CD4-positive, alpha-beta T cell treated with Interleukin-2 at 100 ng/mL for 4 hours (primary cell): Measurements from ENCODE around the gene COG8.

Experiments
- DNase-seq: peaks from one replicate; pipeline ENCODE4 v3.0.0-alpha.2; 2020; ENCODE audit warnings: low spot score

COG8 gene

DNA sequence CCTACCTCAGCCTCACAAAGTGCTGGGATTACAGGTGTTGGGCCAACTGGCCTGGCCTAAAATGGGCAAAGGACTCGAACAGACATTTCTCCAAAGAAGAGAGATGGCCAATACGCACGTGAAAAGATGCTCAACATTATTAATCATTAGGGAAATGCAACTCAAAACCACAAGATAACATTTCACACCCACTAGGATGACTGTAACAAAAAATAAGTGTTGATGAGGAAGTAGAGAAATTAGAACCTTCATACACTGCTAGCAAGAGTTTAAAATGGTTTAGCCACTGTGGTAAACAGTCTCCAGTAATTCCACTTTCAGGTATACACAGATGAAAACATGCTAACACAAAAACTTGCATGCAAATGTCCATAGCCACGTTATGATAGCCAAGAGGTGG is 6.6 kb upstream of the COG8 start:
- no peak for DNase-seq

DNA sequence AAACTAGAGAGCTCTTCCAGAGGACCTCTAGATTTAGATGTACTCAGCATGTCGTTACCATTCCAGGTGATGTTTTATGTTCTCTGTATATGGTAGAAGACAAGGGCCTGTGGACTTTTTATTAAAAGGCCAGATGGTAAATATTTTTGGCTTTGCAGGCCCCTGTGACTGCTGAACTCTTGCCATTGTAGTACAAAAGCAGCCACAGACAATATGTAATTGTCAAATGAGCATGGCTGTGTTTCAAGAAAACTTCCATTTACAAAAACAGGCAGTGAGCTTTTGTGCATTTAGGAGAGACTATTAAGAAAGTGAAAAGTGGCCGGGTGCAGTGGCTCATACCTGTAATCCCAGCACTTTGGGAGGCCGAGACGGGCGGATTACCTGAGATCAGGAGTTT is 4.8 kb upstream of the COG8 start:
- DNase-seq, result no peak

DNA sequence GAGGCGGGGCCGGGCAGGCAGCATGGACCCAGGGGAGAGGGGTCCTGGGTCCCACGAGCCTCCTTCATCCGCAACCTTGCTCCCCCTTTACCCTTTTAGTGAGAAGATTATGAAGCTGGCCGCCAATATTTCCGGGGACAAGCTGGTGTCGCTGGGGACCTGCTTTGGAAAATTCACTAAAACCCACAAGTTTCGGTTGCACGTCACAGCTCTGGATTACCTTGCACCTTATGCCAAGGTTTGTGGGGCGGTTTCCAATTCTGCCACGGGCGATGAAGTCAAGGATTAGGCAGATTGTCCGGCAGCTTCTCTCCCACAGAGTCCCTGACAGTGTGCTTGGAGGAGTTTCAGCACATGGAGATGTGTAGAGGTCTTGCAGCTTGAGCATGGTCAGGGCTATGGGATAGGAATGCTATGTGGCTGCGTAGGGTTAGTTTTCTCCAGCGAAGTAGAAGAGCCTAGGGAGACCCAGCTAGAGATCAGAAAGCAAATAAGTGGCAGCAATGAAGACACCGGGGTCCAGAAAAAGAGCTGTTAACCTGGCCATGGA is 806 bp upstream of the COG8 start:
- no peak for DNase-seq

DNA sequence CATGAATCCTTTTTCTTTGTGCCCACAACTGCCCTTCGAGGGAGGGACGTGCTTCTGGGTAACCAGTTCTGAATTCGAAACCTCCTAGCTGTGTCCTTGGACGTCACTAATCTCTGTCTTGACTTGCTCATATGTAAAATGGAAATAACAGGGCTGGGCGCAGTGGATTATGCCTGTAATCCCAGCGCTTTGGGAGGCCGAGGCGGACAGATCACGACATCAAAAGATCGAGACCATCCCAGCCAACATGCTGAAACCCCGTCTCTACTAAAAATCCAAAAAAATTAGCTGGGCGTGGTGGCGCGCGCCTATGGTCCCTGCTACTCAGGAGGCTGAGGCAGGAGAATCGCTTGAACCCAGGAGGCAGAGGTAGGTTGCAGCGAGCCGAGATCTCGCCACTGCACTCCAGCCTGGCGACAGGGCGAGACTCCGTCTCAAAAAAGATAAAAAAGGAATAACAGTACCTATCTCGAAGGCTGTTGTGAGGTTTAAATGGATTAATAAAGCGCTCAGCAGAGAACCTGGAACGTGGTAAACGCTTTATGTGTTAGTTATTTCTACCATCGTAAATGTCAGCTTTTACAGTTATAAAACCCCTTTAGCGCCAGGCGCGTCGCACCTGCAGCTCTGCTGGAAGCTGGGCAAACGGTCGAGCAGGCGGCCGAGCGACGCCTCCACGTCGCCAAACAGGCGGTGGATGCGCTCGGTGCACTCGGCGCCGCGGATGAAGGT is 641 bp downstream of the COG8 start:
- DNase-seq, result no peak

DNA sequence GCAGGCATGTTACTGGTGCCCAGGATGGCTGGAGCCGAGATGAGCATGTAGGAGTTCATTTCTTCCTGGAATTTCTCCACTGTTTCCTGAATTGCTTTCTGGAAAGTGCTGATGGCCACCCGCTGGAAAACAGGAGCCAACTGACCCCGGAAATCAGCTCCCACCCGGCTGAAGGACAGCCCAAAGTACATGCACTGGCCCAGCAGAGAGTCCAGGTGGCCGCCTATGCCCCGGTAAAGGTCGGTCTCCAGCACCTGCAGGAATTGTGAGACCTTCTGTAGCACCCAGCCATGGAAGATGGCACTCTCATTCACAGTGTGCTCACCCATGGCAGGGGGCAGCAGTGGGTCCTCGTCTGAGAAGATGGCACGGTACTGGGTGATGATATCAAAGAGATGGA is 4.7 kb downstream of the COG8 start:
- DNase-seq, result no peak

DNA sequence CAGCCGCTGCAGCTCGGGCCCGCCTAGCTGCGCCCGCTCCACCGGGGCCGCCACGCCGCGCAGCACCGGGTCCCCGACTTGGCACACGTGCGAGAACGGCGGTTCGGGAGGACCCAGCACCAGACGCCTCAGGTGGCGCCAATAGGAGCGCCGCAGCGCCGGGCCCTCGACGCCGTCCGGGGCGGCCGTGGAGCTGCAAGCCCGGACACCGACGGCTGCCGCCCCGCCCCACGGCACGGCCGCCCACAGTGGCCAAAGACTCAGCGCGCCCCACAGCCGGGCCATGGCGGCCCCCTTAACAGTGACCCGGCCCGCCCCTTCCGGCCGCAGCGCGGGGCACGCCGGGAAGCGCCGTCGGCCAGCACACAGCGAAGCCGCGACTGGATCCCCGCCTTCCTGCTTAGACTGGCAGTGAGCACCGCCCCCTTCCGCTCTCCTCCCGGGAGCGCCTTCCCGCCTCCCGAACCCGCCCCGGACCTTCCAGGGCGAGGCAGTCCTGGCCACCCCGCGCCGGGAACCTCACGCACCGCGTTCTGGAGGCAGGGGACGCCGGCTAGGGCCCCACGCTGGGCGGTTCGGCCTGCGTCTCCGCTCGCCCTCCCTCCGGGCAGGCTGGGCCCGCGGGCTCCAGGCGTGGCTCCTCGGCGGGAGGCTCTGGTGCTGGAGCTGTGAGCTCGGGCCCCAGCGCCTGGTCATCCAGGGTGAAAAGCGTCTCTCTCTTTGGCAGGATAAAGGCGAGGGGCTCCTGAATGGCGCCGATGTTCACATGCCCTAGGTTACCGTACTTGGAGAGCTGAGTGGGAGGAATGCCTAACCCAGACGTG is 8.9 kb downstream of the COG8 start, which contains the start of gene PDF:
Gene PDF, minus strand, starts transcription at position 303 of the 824 bp plus-strand sequence. Its CDS starts 18 bp downstream, at position 285.
- DNase-seq, result peak; percentile 82

DNA sequence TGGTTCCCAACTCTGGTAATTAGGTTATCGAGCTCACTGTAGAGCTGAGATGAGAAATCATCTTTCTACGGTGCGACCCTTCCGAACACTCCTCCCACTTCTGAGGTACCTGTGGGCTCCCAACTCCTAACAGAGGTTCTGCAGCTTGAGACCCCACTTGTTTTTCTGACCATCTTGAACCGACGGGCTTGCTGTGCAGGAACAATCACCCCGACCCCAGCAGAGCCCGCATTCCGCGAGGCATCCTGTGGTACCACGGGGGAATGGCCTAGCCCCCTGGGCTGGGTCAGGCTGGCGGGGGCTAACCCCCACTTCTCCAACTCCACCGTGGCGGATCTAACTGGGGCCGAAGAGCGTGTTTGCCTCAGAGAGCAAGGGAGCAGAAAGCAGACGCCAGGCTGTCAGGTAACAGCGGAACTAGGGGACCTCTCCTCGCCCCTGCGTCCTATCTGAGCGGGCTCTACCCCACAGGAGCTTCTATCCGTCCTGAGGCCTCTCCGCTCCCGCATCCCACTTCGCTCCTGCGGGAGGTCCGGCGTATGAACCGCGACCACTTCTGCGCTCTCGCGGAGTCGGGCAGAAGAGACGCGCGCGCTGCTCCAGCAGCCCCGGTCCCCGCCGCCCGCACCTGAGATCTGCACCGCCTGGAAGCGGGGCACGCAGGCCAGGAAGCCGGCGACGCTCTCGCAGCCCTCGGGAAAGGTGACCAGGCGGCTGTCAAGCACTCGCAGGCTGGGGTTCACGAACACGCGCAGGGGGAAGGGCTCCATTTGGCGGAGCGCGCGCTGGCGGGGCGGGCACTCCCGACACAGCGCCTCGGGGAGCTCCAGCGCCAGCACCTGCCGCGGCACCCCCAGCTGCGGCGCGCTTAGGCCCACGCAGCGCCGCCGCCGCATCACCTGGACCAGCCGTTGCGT is 9.7 kb downstream of the COG8 start:
- DNase-seq, result peak; percentile 43

DNA sequence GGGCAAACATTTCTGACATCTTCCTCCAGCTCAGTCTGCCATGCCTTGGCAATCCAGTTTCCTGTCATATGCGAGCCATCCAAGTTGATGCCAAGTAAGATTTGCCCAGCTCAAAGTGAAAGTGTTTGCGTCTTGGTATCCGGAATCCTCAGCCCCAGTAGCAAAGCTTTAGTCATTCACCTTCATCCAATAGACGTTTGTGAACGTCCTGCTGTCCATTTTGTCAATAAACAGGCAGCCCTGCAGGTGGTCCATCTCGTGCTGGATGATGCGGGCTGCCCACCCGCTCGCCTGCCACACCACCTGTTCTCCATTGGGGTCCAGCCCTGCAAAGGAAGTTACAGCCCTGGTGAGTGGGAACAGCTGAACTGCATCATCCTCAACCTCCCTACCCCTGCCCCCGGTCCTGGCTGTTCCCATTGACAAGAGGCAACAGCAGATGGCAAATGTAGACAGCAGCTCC is 10.5 kb downstream of the COG8 start:
- no peak for DNase-seq

DNA sequence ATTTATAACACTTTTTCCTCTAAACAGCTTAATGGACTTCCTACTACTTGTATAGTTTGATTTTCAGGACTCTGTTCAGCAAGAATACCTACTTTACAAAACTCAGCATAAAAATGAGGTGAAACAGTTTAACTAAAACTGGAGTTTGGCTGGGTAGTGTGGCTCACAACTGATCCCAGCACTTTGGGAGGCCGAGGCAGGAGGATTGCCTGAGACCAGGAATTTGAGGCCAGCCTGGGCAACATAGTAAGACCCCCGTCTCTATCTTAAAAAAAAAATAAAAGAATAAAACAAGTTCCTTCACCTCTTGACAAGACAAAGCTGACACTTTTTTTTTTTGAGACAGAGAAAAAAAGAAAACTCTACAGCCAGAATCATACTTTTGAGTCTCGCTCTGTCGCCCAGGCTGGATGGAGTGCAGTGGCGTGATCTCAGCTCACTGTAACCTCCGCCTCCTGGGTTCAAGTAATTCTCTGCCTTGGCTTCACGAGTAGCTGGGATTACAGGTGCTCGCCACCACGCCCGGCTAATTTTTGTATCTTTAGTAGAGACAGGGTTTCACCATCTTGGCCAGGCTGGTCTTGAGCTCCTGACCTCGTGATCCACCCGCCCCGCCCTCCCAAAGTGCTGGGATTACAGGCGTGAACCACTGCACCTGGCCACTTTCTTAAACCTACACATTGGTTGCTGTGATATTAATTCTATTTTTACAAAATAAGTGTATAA is 11.6 kb downstream of the COG8 start:
- no peak for DNase-seq

DNA sequence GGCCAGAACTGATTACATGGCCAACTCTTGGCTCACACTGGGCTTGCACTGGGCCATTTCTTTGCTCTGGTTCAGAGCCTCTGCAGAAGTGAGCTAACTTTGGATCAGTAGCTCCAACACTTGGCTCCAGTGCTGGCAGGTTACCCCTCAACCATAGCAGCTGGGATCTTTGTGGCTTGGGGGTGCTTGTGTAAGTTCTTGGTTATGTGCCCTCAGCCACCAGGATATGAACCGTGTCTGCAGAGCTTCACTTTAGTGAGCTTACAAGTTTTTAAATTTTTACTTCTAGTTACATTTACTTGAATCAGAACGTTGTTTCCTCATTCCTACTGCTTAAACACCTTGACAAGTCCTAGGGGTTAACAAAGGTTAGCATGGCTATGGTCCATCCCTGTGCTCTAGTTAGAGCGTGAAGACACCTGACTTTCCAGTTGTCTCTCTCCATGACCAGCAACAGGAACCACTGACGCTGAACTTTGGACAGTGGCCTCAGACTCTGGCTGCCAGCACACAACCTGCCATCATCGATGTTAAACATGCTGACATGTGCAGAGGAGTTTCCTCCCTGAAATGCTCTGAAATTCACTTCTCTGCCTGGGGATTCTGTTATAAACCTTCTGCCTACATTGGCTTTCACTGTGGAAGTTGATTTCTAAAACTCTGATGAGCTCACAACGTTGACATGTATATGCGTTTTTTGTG is 13.0 kb downstream of the COG8 start:
- DNase-seq, result no peak

DNA sequence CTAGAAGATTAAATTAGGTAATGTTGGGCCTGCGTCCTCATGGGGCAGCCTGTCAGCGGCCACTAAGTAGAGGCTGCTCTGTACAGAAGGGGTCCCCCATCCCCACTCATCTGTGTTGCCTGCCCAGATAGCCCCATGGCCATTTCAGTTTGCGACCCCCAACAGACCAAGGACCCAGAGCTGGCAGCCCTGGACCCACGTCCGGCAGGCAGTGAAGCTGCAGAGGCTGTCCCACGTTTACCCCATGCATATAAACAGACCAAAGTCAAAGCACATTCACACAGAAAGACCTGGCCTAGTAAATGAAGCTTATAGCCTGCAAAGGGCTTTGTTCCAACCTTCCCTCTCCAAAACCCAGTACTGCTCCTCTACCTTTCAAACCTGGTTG is 13.6 kb downstream of the COG8 start:
- no peak for DNase-seq

DNA sequence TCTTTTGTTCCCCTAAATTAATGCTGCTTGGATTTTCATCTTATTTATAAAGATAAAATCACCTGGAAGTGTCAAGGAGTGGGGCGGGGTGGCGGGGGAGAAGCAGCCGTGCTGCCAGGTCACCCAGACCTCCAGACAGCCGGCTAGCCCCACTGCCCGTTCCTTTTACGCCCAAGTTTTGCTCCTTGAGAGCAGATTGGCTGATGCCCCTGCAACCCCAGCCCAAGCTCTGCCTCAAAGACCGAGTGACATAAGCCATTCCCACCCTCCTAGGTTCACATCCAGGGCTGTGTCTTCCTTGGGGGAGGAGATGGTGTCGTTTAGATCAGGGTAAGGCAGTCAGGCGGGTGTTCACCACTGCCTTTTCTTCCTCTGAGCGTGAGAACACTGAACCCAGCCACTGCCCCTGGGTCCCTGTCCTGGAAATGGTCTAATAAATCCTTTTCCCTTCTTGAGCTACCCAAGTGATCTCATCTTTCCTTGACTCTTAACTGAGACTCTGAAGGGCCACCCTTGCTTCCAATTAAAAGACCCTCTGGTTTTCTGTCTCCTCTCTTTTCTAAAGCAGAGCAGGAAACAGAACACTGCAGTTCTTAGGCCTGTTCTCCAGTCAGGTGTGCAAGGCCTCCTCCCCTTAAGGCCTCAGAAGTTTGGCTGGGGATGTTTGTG is 14.6 kb downstream of the COG8 start:
- no peak for DNase-seq

DNA sequence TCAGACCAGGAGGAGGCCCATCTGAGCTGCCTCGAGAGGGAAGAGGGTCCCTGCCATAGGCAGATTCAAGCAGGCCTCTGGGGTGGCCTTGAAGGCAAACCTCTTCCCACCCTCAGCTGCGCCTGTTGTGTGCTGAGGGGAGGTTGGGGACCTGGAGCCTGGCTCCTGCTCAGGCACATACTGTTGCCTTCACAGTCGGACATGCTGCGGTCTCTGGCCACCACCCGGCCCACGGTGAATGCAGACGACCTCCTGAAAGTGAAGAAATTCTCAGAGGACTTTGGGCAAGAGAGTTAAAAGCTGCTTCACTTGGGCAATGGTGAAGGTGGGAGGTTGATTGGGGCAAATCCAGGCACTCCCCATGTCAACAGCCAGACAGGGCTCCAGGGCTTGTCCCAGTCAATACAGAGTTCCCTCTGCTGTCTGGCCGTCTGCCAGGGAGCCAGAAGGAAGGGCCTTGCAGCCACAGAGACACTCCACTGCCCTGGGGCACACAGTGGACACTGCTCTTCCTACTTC is 15.3 kb downstream of the COG8 start:
- no peak for DNase-seq

DNA sequence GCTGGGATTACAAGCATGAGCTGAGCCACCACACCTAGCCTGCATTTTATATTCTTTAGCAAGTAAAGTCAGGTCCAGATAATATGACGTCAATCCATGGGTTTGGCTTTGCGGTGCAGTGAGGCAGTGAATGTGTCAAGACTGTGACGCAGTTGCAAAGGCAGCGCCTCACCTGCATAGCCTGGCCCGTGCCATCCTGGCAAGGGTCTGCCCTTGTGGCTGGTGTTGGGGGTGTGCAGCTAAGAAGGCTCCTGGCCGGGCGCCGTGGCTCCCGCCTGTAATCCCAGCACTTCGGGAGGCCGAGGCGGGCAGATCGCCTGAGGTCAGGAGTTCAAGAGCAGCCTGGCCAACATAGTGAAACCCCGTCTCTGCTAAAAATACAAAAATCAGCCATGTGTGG is 15.9 kb downstream of the COG8 start:
- DNase-seq, result no peak

DNA sequence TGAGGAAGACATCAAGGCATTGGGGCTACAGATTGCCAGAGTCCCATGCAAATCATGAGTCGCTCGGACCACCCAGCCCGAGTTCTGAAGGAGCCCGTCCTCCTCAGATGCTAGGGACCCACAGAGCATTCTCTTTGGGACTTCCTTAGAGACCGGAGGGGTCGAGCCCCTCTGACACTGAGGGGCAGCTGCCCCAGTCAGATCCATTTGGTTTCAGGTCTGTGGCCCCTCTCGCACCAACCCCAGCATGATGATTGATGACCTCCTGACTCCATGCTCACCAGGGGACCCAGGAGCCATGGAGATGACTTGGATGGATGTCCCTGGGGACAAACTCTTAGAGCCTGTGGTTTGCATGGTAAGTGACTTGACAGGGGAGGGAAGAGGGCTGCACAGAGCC is 17.0 kb downstream of the COG8 start:
- DNase-seq, result no peak

DNA sequence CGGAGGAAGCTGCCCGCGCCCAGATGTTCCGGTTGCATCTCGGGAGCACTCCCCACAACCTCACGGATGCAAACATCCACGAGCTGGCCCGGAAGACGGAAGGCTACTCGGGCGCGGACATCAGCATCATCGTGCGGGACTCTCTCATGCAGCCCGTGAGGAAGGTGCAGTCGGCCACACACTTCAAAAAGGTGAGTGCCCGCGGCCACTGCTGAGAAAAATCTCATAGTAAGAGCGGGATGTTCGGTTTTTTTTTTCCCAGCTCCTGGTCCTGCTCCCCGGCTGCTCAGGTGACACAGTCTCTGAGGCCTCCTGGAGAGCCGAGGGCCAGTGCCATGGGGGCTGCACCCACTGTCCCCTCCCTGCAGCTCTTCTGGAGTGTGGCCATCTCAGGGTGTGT is 18.3 kb downstream of the COG8 start:
- DNase-seq, result no peak

DNA sequence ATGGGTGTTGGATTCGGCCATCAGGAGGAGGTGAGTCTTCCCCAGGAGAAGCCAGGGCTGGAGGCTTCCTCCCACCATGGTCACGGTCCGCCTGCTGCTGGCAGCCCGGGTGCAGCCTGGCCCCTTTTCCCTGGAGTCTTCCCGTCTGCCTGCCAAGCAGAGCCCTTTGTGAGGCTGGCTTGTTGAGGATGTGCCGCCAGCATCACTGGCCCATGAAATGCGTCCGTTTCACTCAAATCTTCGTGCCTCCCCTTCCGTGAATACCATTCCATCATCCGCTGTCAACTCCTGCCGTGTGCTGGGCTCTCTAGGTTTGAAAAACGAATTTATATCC is 18.7 kb downstream of the COG8 start:
- no peak for DNase-seq

DNA sequence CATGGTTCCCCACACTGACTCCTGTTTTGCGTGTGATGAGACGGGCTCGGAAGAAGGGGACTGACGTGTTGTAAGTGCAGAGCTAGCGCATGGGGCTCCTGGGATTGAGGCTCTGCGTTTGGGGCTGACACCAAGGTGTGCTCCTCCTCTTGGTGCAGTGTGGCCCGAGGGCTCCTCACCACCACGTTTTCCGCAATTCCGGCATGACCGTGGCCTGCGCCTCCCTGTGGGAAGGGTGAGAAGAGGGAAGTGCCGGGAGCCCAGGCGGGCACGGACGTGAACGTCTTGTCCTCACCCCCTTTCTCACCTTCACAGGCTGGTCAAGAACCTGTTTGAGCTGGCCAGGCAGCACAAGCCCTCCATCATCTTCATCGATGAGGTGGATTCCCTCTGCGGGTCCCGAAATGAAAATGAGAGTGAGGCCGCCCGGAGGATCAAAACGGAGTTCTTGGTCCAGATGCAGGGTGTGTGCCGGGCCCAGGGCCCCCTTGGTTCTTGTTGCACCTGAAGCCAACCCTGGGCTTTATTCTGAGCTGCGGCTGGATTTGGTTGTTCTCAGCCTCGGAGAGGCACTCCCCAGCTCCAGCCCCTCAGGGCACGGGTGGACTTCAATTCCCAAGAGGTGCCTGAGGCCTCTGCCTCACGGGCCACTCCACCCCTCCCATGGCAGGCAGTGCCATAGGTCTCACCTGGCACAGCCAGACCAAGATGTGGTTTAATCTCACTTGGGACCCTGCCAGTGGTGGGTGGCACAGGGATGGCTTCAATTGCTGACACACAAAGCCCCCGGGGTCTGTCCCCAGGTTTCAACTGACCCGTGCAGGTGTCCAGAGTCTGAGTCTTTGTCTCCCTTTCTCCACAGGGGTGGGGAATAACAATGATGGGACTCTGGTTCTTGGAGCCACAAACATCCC is 19.3 kb downstream of the COG8 start:
- DNase-seq, result no peak

DNA sequence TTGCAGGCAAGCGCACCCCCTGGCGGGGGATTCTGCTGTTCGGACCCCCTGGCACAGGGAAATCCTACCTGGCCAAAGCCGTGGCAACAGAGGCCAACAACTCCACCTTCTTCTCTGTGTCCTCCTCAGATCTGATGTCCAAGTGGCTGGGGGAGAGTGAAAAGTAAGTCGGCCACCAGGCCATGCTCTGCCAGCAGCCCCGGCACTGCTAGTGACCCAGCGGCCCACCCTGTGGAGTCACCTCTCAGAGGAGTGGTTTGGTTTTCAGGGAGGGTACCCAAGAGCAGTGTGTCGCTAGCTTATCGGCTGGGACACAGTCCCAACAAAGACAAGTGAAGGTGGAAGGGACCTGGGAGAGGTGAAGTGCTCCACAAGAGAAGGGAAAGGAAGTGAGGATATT is 20.0 kb downstream of the COG8 start:
- DNase-seq, result no peak
